ENCODE measurements around the gene SIGLEC7. TPM values are rescaled to one million over a fixed set of nuclear protein-coding genes. Genes with fewer than 3 reads are reported as not detected.

Gene SIGLEC7
- total RNA-seq, 2 donors from 2014 or later = not detected

GRCh38 chr19:51137792-51138425 is 4.2 kb upstream of the SIGLEC7 start:
- Histone ChIP-seq H3K27me3 (no peaks in the 10 kb centered on the region), H3K4me1 (no peaks in the 10 kb centered on the region), H3K4me3 (no peak overlapping the region), H3K36me3 (replicated peaks in 1 of 2; ENCODE audit: insufficient read depth in 1 of 2, low read depth in 2 of 2) (no peaks in the 10 kb centered on the region), H3K9me3 (no peaks in the 10 kb centered on the region), H3K27ac (peak overlapping the region in 2 of 4 donors; percentile 8 to 73)
- 63% methylated on average over 8 to 9 of the region's 9 CpGs for WGBS, 2 donors
- ATAC-seq (no peak), DNase-seq (no peak)
- intact Hi-C loops (cut with DNase I) = no loop called here
- TF ChIP-seq CTCF (IDR thresholded peaks at IDR 0.05) (no peak), POLR2A (IDR thresholded peaks at IDR 0.05) (no peak)

GRCh38 chr19:51138549-51138979 is 3.5 kb upstream of the SIGLEC7 start:
- no peaks in the 10 kb centered on the region for H3K27me3 ChIP-seq
- peak in 2 of 4 donors; percentile 27 to 72 for DNase-seq
- H3K36me3 ChIP-seq (replicated peaks in 1 of 2; ENCODE audit: insufficient read depth in 1 of 2, low read depth in 2 of 2) = no peaks in the 10 kb centered on the region
- H3K9me3 ChIP-seq = no peaks in the 10 kb centered on the region
- TF ChIP-seq POLR2A (IDR thresholded peaks at IDR 0.05) (no peak), CTCF (IDR thresholded peaks at IDR 0.05) (no peak)
- ATAC-seq = peak; percentile 42
- H3K4me1 ChIP-seq = no peaks in the 10 kb centered on the region
- WGBS, 2 donors = 45 to 49% methylated on average over 4 to 6 of the region's 6 CpGs
- H3K4me3 ChIP-seq = no peak overlapping the region
- intact Hi-C loops (cut with DNase I) = no loop called here
- H3K27ac ChIP-seq = peak overlapping the region in 1 of 4 donors; percentile 73

GRCh38 chr19:51139299-51140014 is 2.6 kb upstream of the SIGLEC7 start:
- Histone ChIP-seq H3K9me3 (no peaks in the 10 kb centered on the region), H3K4me3 (no peak overlapping the region), H3K27ac (peak overlapping the region in 1 of 4 donors; percentile 73), H3K36me3 (replicated peaks in 1 of 2; ENCODE audit: insufficient read depth in 1 of 2, low read depth in 2 of 2) (no peaks in the 10 kb centered on the region), H3K27me3 (no peaks in the 10 kb centered on the region), H3K4me1 (no peaks in the 10 kb centered on the region)
- intact Hi-C loops (cut with DNase I) = no loop called here
- DNase-seq (peak in 1 of 4 donors; percentile 53), ATAC-seq (no peak)
- TF ChIP-seq POLR2A (IDR thresholded peaks at IDR 0.05) = peak in 1 of 3 donors; percentile 14
- TF ChIP-seq CTCF (IDR thresholded peaks at IDR 0.05) = no peak
- 38 to 40% methylated on average over 4 of the region's 4 CpGs for WGBS, 2 donors

GRCh38 chr19:51140441-51140840 is 1.7 kb upstream of the SIGLEC7 start:
- ATAC-seq = no peak
- intact Hi-C loops (cut with DNase I) = no loop called here
- DNase-seq = no peak
- Histone ChIP-seq H3K27me3 (no peaks in the 10 kb centered on the region), H3K27ac (no peak overlapping the region), H3K9me3 (no peaks in the 10 kb centered on the region), H3K4me3 (no peak overlapping the region), H3K4me1 (no peaks in the 10 kb centered on the region), H3K36me3 (replicated peaks in 1 of 2; ENCODE audit: insufficient read depth in 1 of 2, low read depth in 2 of 2) (no peaks in the 10 kb centered on the region)
- 19 to 26% methylated on average over 6 of the region's 6 CpGs for WGBS, 2 donors
- no peak for TF ChIP-seq CTCF (IDR thresholded peaks at IDR 0.05)
- no peak for TF ChIP-seq POLR2A (IDR thresholded peaks at IDR 0.05)
